ENCODE measurements around the gene STIMATE.

DNA sequence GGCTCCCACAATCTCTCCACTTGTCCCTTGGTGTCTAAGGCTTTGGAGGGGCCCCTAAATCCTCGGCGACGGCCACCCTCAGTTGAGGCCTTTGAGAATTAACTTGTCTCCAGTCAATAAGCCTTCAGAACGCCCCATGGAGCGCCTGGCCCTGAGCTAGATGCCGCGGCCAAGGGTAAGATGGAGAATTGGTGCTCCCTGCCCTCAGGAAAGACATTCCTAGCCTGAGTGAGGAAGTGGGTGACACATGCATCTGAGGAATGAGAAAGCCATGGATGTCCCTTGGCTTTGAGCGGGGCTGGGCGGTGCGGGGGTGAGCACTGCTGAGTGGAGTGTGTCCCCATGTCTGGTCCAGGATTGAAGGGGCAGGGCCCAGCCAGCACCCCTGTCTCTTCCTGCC lies 80.1 kb downstream of the STIMATE start:
- TF ChIP-seq, protein P1, sequence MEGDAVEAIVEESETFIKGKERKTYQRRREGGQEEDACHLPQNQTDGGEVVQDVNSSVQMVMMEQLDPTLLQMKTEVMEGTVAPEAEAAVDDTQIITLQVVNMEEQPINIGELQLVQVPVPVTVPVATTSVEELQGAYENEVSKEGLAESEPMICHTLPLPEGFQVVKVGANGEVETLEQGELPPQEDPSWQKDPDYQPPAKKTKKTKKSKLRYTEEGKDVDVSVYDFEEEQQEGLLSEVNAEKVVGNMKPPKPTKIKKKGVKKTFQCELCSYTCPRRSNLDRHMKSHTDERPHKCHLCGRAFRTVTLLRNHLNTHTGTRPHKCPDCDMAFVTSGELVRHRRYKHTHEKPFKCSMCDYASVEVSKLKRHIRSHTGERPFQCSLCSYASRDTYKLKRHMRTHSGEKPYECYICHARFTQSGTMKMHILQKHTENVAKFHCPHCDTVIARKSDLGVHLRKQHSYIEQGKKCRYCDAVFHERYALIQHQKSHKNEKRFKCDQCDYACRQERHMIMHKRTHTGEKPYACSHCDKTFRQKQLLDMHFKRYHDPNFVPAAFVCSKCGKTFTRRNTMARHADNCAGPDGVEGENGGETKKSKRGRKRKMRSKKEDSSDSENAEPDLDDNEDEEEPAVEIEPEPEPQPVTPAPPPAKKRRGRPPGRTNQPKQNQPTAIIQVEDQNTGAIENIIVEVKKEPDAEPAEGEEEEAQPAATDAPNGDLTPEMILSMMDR (IDR thresholded peaks at IDR 0.05; ENCODE audit: low read depth, low read length, poor library complexity, severe bottlenecking), result no peak
- TF ChIP-seq EZH2phosphoT487 (IDR thresholded peaks at IDR 0.05; ENCODE audit: borderline replicate concordance, low read length), result no peak
